HepG2 (cell line): ENCODE results near the gene VARS1. TPM values are rescaled to one million over a fixed set of nuclear protein-coding genes. Genes with fewer than 3 reads are reported as not detected.

Experiments
- DZIP1 ChIP-seq: sonication (generic); formaldehyde crosslinking; IDR thresholded peaks from 2 replicates; pipeline ENCODE4 v1.5.0; 2020; ENCODE audit warnings: mild to moderate bottlenecking, missing genetic modification reagents
- EED ChIP-seq: sonication (generic); formaldehyde crosslinking; IDR thresholded peaks from 2 replicates; pipeline ENCODE4 v1.5.0; 2020; ENCODE audit warnings: mild to moderate bottlenecking, missing genetic modification reagents
- FOXO4 ChIP-seq: sonication (generic); formaldehyde crosslinking; conservative IDR thresholded peaks from 2 replicates; pipeline ENCODE4 v1.8.1; 2023; ENCODE audit warnings: missing genetic modification reagents
- GFI1 ChIP-seq: sonication (generic); formaldehyde crosslinking; IDR thresholded peaks from 2 replicates; pipeline ENCODE4 v1.5.0; 2020; ENCODE audit warnings: missing genetic modification reagents, mild to moderate bottlenecking, borderline replicate concordance
- IKZF1 ChIP-seq: fragments of 450-650 bp; IDR thresholded peaks from 2 replicates; pipeline ENCODE4 v1.7.1; 2016
- MBD4 ChIP-seq: IDR thresholded peaks from 2 replicates; pipeline ENCODE4 v1.6.1; 2012; ENCODE audit warnings: low read length, inconsistent platforms, borderline replicate concordance
- MTF2 ChIP-seq: sonication (generic); formaldehyde crosslinking; IDR thresholded peaks from 2 replicates; pipeline ENCODE4 v1.5.0; 2020; ENCODE audit warnings: missing genetic modification reagents, borderline replicate concordance
- PAF1 ChIP-seq: IDR thresholded peaks from 2 replicates; pipeline ENCODE4 v1.6.1; 2016; ENCODE audit warnings: missing genetic modification reagents, missing compliant biosample characterization
- POGZ ChIP-seq: sonication (generic); formaldehyde crosslinking; IDR thresholded peaks from 2 replicates; pipeline ENCODE4 v1.4.0; 2020; ENCODE audit warnings: mild to moderate bottlenecking, missing genetic modification reagents
- REL ChIP-seq: sonication (generic); formaldehyde crosslinking; conservative IDR thresholded peaks from 2 replicates; pipeline ENCODE4 v1.8.0; 2022; ENCODE audit warnings: mild to moderate bottlenecking, missing genetic modification reagents, moderate library complexity
- RXRB ChIP-seq: IDR thresholded peaks from 2 replicates; pipeline ENCODE4 v1.6.1; 2016; ENCODE audit warnings: borderline replicate concordance, missing genetic modification reagents, missing compliant biosample characterization
- SCMH1 ChIP-seq: sonication (generic); formaldehyde crosslinking; IDR thresholded peaks from 2 replicates; pipeline ENCODE4 v1.9.0; 2021; ENCODE audit warnings: missing genetic modification reagents, mild to moderate bottlenecking, borderline replicate concordance
- SOX6 ChIP-seq, 2 experiments: fragments of 450-650 bp in 1 of 2; sonication (generic) in 1 of 2; formaldehyde crosslinking in 1 of 2; IDR thresholded peaks; 2 replicates each; pipeline versions ENCODE4 v1.4.0 to v1.6.1; 2017 to 2020; ENCODE audit warnings: antibody characterized with exemption in 1 of 2, mild to moderate bottlenecking in 1 of 2, missing genetic modification reagents in 1 of 2
- TGIF2 ChIP-seq: IDR thresholded peaks from 2 replicates; pipeline ENCODE4 v1.6.1; 2016; ENCODE audit warnings: control low read depth, missing compliant biosample characterization
- TRIM24 ChIP-seq: sonication (generic); formaldehyde crosslinking; IDR thresholded peaks from 2 replicates; pipeline ENCODE4 v1.8.0; 2022; ENCODE audit warnings: mild to moderate bottlenecking, missing genetic modification reagents
- ZBTB3 ChIP-seq: sonication (generic); formaldehyde crosslinking; IDR thresholded peaks from 2 replicates; pipeline ENCODE4 v1.4.0; 2020; ENCODE audit warnings: low read depth, mild to moderate bottlenecking, moderate library complexity, missing genetic modification reagents, borderline replicate concordance
- ZFX ChIP-seq: sonication (generic); formaldehyde crosslinking; IDR thresholded peaks from 2 replicates; pipeline ENCODE4 v1.4.0; 2020; ENCODE audit warnings: mild to moderate bottlenecking, low read depth, missing genetic modification reagents, moderate library complexity
- ZMYM3 ChIP-seq: sonication (generic); formaldehyde crosslinking; IDR thresholded peaks from 2 replicates; pipeline ENCODE4 v1.5.1; 2020; ENCODE audit warnings: mild to moderate bottlenecking, missing genetic modification reagents
- ZNF180 ChIP-seq: sonication (generic); formaldehyde crosslinking; IDR thresholded peaks from 2 replicates; pipeline ENCODE4 v1.4.0; 2020; ENCODE audit warnings: low read depth, missing genetic modification reagents, borderline replicate concordance
- ZNF329 ChIP-seq: sonication (generic); formaldehyde crosslinking; IDR thresholded peaks from 2 replicates; pipeline ENCODE4 v1.9.0; 2021; ENCODE audit warnings: low read depth, mild to moderate bottlenecking, missing genetic modification reagents
- ZNF552 ChIP-seq: sonication (generic); formaldehyde crosslinking; IDR thresholded peaks from 2 replicates; pipeline ENCODE4 v1.9.0; 2022; ENCODE audit warnings: missing genetic modification reagents, mild to moderate bottlenecking, borderline replicate concordance
- ZNF577 ChIP-seq: sonication (generic); formaldehyde crosslinking; IDR thresholded peaks from 2 replicates; pipeline ENCODE4 v1.4.0; 2020; ENCODE audit warnings: mild to moderate bottlenecking, low read depth, missing genetic modification reagents, borderline replicate concordance
- ZNF724P ChIP-seq: sonication (generic); formaldehyde crosslinking; IDR thresholded peaks from 2 replicates; pipeline ENCODE4 v1.8.0; 2022; ENCODE audit warnings: missing genetic modification reagents, borderline replicate concordance
- ZNF773 ChIP-seq: sonication (generic); formaldehyde crosslinking; IDR thresholded peaks from 2 replicates; pipeline ENCODE4 v1.4.0; 2020; ENCODE audit warnings: missing genetic modification reagents, borderline replicate concordance
- ZNF816 ChIP-seq: sonication (generic); formaldehyde crosslinking; IDR thresholded peaks from 2 replicates; pipeline ENCODE4 v1.8.0; 2022; ENCODE audit warnings: missing genetic modification reagents, mild to moderate bottlenecking, borderline replicate concordance
- ZSCAN31 ChIP-seq: sonication (generic); formaldehyde crosslinking; IDR thresholded peaks from 2 replicates; pipeline ENCODE4 v1.5.0; 2020; ENCODE audit warnings: low read depth, mild to moderate bottlenecking, missing genetic modification reagents
- polyA plus RNA-seq, 8 experiments: library from polyadenylated mRNA; depleted of rRNA in 3 of 8; stranded (reverse) in 7 of 8; unstranded in 1 of 8; fragments of >200 nt; fragmentation: Illumina TruSeq in 4 of 8; extraction: Trizol in 4 of 8; gene quantifications; 2 replicates each; pipeline versions ENCODE4 v1.2.1 to v1.2.3, GENCODE V29; 2011 to 2016; ENCODE audit warnings: low read depth in 4 of 8, missing spikeins in 1 of 8, mixed read lengths in 1 of 8; ENCODE audit not compliant: insufficient read depth in 1 of 8
- total RNA-seq, 5 experiments: library from RNA; depleted of rRNA; stranded (reverse); fragments of >200 nt; fragmentation: Illumina TruSeq; extraction: Trizol; gene quantifications; 2 replicates each; pipeline ENCODE4 v1.2.3, GENCODE V29; 2016; ENCODE audit warnings: low read depth in 1 of 5
- TF ChIP-seq, protein P1 (sequence below): sonication (generic); formaldehyde crosslinking; IDR thresholded peaks from 2 replicates; pipeline ENCODE4 v1.5.0; 2020; ENCODE audit warnings: missing genetic modification reagents

VARS1 gene
- total and polyA plus RNA-seq, 2 of the 13 experiments (the other 11 are each of a cell fraction or from before 2014, with no cell fraction given): 14.7 to 56.1 TPM

- no peak for TF ChIP-seq SOX6 (IDR thresholded peaks at IDR 0.05)
- TF ChIP-seq SOX6 (CRISPR knock-in tag; IDR thresholded peaks at IDR 0.05): peak; percentile 83
- TF ChIP-seq, protein P1, sequence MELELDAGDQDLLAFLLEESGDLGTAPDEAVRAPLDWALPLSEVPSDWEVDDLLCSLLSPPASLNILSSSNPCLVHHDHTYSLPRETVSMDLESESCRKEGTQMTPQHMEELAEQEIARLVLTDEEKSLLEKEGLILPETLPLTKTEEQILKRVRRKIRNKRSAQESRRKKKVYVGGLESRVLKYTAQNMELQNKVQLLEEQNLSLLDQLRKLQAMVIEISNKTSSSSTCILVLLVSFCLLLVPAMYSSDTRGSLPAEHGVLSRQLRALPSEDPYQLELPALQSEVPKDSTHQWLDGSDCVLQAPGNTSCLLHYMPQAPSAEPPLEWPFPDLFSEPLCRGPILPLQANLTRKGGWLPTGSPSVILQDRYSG (CRISPR knock-in tag): no peak
- TF ChIP-seq ZNF180 (CRISPR knock-in tag): no peak
- TF ChIP-seq ZMYM3 (CRISPR knock-in tag): no peak
- TF ChIP-seq ZFX (CRISPR knock-in tag): peak; percentile 80
- no peak for TF ChIP-seq ZNF773 (CRISPR knock-in tag)
- no peak for TF ChIP-seq IKZF1
- TF ChIP-seq POGZ (CRISPR knock-in tag): peak; percentile 37; the same call in 1 of the 2 replicates
- TF ChIP-seq REL: no peak
- TF ChIP-seq TRIM24: no peak
- TF ChIP-seq ZNF552 (CRISPR knock-in tag): no peak
- no peak; the same call in 1 of the 2 replicates for TF ChIP-seq PAF1 (CRISPR knock-in tag)
- TF ChIP-seq ZNF577: no peak
- TF ChIP-seq FOXO4 (CRISPR knock-in tag): no peak
- no peak for TF ChIP-seq DZIP1 (CRISPR knock-in tag)
- TF ChIP-seq GFI1 (CRISPR knock-in tag): no peak
- TF ChIP-seq ZNF816 (CRISPR knock-in tag): no peak
- no peak for TF ChIP-seq EED (CRISPR knock-in tag)
- no peak for TF ChIP-seq MBD4
- TF ChIP-seq ZBTB3 (CRISPR knock-in tag): no peak
- no peak; the same call in 1 of the 2 replicates for TF ChIP-seq TGIF2 (CRISPR knock-in tag)
- TF ChIP-seq ZNF329: no peak
- peak; percentile 87 for TF ChIP-seq ZSCAN31 (CRISPR knock-in tag)
- no peak for TF ChIP-seq MTF2
- peak; percentile 81; the same call in 1 of the 2 replicates for TF ChIP-seq RXRB (CRISPR knock-in tag)
- no peak for TF ChIP-seq SCMH1 (CRISPR knock-in tag)
- no peak for TF ChIP-seq ZNF724P (CRISPR knock-in tag)
Measured at GRCh38 chr6:31776989-31777666, 18.4 kb downstream of the VARS1 start, which contains the start of gene VWA7 (continued).
